Mesenchymal stem cell (in vitro differentiated cells and primary cell): ENCODE measurements around the gene KRT36.

Experiments
- DNase-seq: peaks from one replicate; pipeline ENCODE4 v3.0.0-alpha.2; 2013
- H2AFZ ChIP-seq: one replicate; pipeline ENCODE4 v1.6.1; 2013; ENCODE audit warnings: low read depth, mild to moderate bottlenecking, control low read depth, inconsistent platforms, low read length, moderate library complexity
- H2AK5ac ChIP-seq: 2 replicates; pipeline ENCODE4 v1.6.1; 2013; ENCODE audit warnings: low read length, moderate library complexity, mild to moderate bottlenecking, inconsistent platforms; ENCODE audit not compliant: severe bottlenecking
- H2BK120ac ChIP-seq: one replicate; pipeline ENCODE4 v1.6.1; 2013; ENCODE audit warnings: low read depth, mild to moderate bottlenecking, inconsistent platforms, low read length, moderate library complexity
- H2BK12ac ChIP-seq, 2 experiments: one replicate each; pipeline ENCODE4 v1.6.1; 2013; ENCODE audit warnings: inconsistent platforms in 2 of 2, low read length in 2 of 2, mild to moderate bottlenecking in 2 of 2, moderate library complexity in 2 of 2, control low read depth in 1 of 2
- H2BK15ac ChIP-seq: one replicate; pipeline ENCODE4 v1.6.1; 2013; ENCODE audit warnings: mild to moderate bottlenecking, low read depth, inconsistent platforms; ENCODE audit not compliant: poor library complexity, severe bottlenecking
- H2BK5ac ChIP-seq: 2 replicates; pipeline ENCODE4 v1.6.1; 2013; ENCODE audit warnings: low read depth, mild to moderate bottlenecking, low read length, control low read depth, inconsistent platforms; ENCODE audit not compliant: poor library complexity, severe bottlenecking
- H3K14ac ChIP-seq, 2 experiments: one replicate each; pipeline ENCODE4 v1.6.1; 2013; ENCODE audit warnings: inconsistent platforms in 2 of 2, low read length in 2 of 2, control low read depth in 1 of 2, mild to moderate bottlenecking in 1 of 2, moderate library complexity in 1 of 2
- H3K18ac ChIP-seq, 2 experiments: one replicate each; pipeline ENCODE4 v1.6.1; 2013; ENCODE audit warnings: inconsistent platforms in 2 of 2, low read length in 2 of 2, control low read depth in 1 of 2, low read depth in 1 of 2, mild to moderate bottlenecking in 1 of 2
- H3K23ac ChIP-seq, 2 experiments: one replicate each; pipeline ENCODE4 v1.6.1; 2013; ENCODE audit warnings: inconsistent platforms in 2 of 2, low read length in 2 of 2, mild to moderate bottlenecking in 2 of 2, moderate library complexity in 2 of 2, control low read depth in 1 of 2
- H3K27ac ChIP-seq: 2 replicates; pipeline ENCODE4 v1.5.1; 2013; ENCODE audit warnings: mild to moderate bottlenecking, moderate library complexity, low read length, control low read depth, inconsistent platforms; ENCODE audit not compliant: poor library complexity, severe bottlenecking
- H3K27me3 ChIP-seq, 2 experiments: 2 replicates each; pipeline versions ENCODE4 v1.6.1 to v1.7.0; 2013; ENCODE audit warnings: low read length in 2 of 2, mild to moderate bottlenecking in 2 of 2, moderate library complexity in 2 of 2, control low read depth in 1 of 2, inconsistent platforms in 1 of 2; ENCODE audit not compliant: control insufficient read depth in 1 of 2, insufficient read depth in 1 of 2
- H3K36me3 ChIP-seq, 2 experiments: 2 replicates each; pipeline versions ENCODE4 v1.6.1 to v1.7.0; 2013; ENCODE audit warnings: low read length in 2 of 2, control low read depth in 1 of 2, inconsistent platforms in 1 of 2, low read depth in 1 of 2, mild to moderate bottlenecking in 1 of 2; ENCODE audit not compliant: insufficient read depth in 2 of 2, control insufficient read depth in 1 of 2
- H3K4ac ChIP-seq, 2 experiments: one replicate each; pipeline ENCODE4 v1.6.1; 2013; ENCODE audit warnings: inconsistent platforms in 2 of 2, low read length in 2 of 2, mild to moderate bottlenecking in 2 of 2, moderate library complexity in 2 of 2, control low read depth in 1 of 2, low read depth in 1 of 2
- H3K4me1 ChIP-seq: 2 replicates; pipeline ENCODE4 v1.6.1; 2013; ENCODE audit warnings: low read depth, low read length, control low read depth; ENCODE audit not compliant: control insufficient read depth, insufficient read depth
- H3K4me2 ChIP-seq: 2 replicates; pipeline ENCODE4 v1.6.1; 2013; ENCODE audit warnings: low read length, mild to moderate bottlenecking, inconsistent platforms; ENCODE audit not compliant: poor library complexity, severe bottlenecking
- H3K4me3 ChIP-seq, 2 experiments: 2 replicates each; pipeline versions ENCODE4 v1.5.1 to v1.7.0; 2013; ENCODE audit warnings: low read length in 2 of 2, mild to moderate bottlenecking in 2 of 2, control low read depth in 1 of 2, low read depth in 1 of 2; ENCODE audit not compliant: insufficient read depth in 1 of 2
- H3K79me1 ChIP-seq: replicated peaks from 2 replicates; pipeline ENCODE4 v1.6.1; 2013; ENCODE audit warnings: mild to moderate bottlenecking, control low read depth, low read length, inconsistent platforms; ENCODE audit not compliant: poor library complexity, severe bottlenecking
- H3K9ac ChIP-seq: 2 replicates; pipeline ENCODE4 v1.7.0; 2013; ENCODE audit warnings: mild to moderate bottlenecking, low read length, moderate library complexity
- H3K9me3 ChIP-seq: 2 replicates; pipeline ENCODE4 v1.7.0; 2013; ENCODE audit warnings: mild to moderate bottlenecking, low read length; ENCODE audit not compliant: control insufficient read depth
- H4K8ac ChIP-seq: one replicate; pipeline ENCODE4 v1.6.1; 2013; ENCODE audit warnings: inconsistent platforms, mild to moderate bottlenecking, low read length, moderate library complexity
- H4K91ac ChIP-seq: one replicate; pipeline ENCODE4 v1.6.1; 2013; ENCODE audit warnings: mild to moderate bottlenecking, low read length, inconsistent platforms
- WGBS: methylation state at CpG from one replicate; pipeline ENCODE4 v1.1.7; 2013; ENCODE audit warnings: mixed read lengths; 5-methylcytosine and 5-hydroxymethylcytosine counted together

The KRT36 gene

GRCh38 chr17:41537614-41537954 lies 47.9 kb upstream of the KRT36 start:
- H3K36me3 ChIP-seq, result no peaks in the 10 kb centered on the region
- peak overlapping the region; percentile 10 for H2AFZ ChIP-seq
- no peak overlapping the region for H2BK5ac ChIP-seq
- peaks cover 33% of the 10 kb centered on the region for H3K4me1 ChIP-seq
- peak overlapping the region; percentile 25 to 64 for H3K18ac ChIP-seq
- H3K9me3 ChIP-seq, result no peaks in the 10 kb centered on the region
- DNase-seq, result no peak
- H3K9ac ChIP-seq, result no peak overlapping the region
- no peak overlapping the region for H3K14ac ChIP-seq
- no peak overlapping the region for H3K4me2 ChIP-seq
- H4K8ac ChIP-seq, result peak overlapping the region; percentile 27
- no peaks in the 10 kb centered on the region for H3K79me1 ChIP-seq
- peak overlapping the region; percentile 17 for H2AK5ac ChIP-seq
- peak overlapping the region; percentile 61 for H2BK15ac ChIP-seq
- peak overlapping the region; percentile 6 for H2BK120ac ChIP-seq
- no peak overlapping the region for H3K27ac ChIP-seq
- peak overlapping the region; percentile 47 to 67 for H3K4ac ChIP-seq
- H2BK12ac ChIP-seq, result peak overlapping the region; percentile 29 to 75
- no peak overlapping the region for H3K4me3 ChIP-seq
- peak overlapping the region; percentile 47 for H4K91ac ChIP-seq
- peaks cover 0 to 31% of the 10 kb centered on the region in 2 experiments for H3K27me3 ChIP-seq
- WGBS, result 87% methylated on average over 7 of the region's 7 CpGs
- H3K23ac ChIP-seq, result no peak overlapping the region

GRCh38 chr17:41536741-41537613 lies 47.3 kb upstream of the KRT36 start:
- Histone ChIP-seq H3K4me3 (no peak overlapping the region), H2BK5ac (no peak overlapping the region), H3K23ac (no peak overlapping the region), H2BK120ac (peak overlapping the region; percentile 6), H3K4me1 (peaks cover 33% of the 10 kb centered on the region), H3K4me2 (no peak overlapping the region), H3K9ac (no peak overlapping the region), H3K14ac (peak overlapping the region in 1 of 2 experiments; percentile 63), H3K18ac (peak overlapping the region in 1 of 2 experiments; percentile 67), H3K79me1 (no peaks in the 10 kb centered on the region), H3K4ac (peak overlapping the region in 1 of 2 experiments; percentile 67), H3K9me3 (no peaks in the 10 kb centered on the region), H4K91ac (peak overlapping the region; percentile 9), H4K8ac (peak overlapping the region; percentile 28), H3K36me3 (no peaks in the 10 kb centered on the region), H2AK5ac (peak overlapping the region; percentile 74), H2BK12ac (peak overlapping the region; percentile 49 to 91), H2BK15ac (peak overlapping the region; percentile 96), H3K27me3 (peaks cover 0 to 31% of the 10 kb centered on the region in 2 experiments), H3K27ac (no peak overlapping the region), H2AFZ (no peak overlapping the region)
- 96% methylated on average over 7 of the region's 7 CpGs for WGBS
- no peak for DNase-seq

DNA sequence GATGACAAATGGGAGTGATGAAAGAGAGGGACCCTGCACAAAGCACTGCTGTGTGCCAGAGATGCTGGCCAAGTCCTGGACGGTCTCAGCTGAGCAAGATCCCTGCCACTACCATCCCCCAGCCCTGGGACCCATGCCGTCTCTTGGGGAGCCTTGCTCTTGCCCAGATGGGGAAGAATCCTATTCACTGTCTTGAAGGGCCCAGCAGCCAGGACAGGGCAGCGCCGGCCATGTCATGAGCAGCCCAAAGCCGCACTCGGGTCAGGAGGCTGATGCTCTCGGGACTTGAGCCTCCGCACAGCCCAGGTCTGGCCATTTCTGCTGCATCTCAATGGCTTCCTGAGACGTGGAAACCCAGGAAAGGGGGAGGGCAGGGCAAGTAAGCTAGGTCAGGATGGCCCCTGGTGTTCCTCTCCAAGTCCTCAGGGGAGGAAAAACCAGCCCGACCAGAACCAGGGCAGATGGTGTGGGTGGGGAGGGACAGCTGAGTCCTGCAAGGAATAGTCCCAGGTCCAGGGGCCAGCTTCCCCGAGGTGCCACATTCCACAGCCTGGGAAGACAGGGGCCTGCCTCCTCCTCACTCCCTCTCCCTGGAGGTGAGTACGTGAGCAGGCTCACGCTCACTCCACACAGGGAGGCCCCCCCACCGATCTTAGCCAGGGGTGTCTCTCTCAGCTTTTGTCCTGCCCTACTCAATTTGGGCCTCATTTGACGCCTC lies 46.2 kb upstream of the KRT36 start:
- DNase-seq, result no peak
- 71% methylated on average over 14 of the region's 15 CpGs for whole genome bisulfite sequencing

More for the DNA sequence above, 46.2 kb upstream of the KRT36 start:
- no peak overlapping the region for H3K4me3 ChIP-seq
- no peak overlapping the region for H2BK120ac ChIP-seq
- peak overlapping the region; percentile 75 for H4K8ac ChIP-seq
- no peaks in the 10 kb centered on the region for H3K36me3 ChIP-seq
- H3K9ac ChIP-seq, result no peak overlapping the region
- no peak overlapping the region for H3K23ac ChIP-seq
- H2BK12ac ChIP-seq, result peak overlapping the region in 1 of 2 experiments; percentile 91
- H3K4me1 ChIP-seq, result peaks cover 33% of the 10 kb centered on the region
- H3K18ac ChIP-seq, result peak overlapping the region; percentile 4 to 85
- no peak overlapping the region for H2AFZ ChIP-seq
- H3K27ac ChIP-seq, result no peak overlapping the region
- no peak overlapping the region for H2BK5ac ChIP-seq
- H3K27me3 ChIP-seq, result peaks cover 0 to 31% of the 10 kb centered on the region in 2 experiments
- peak overlapping the region; percentile 36 for H2AK5ac ChIP-seq
- peak overlapping the region; percentile 31 to 33 for H3K4ac ChIP-seq
- no peaks in the 10 kb centered on the region for H3K79me1 ChIP-seq
- H2BK15ac ChIP-seq, result no peak overlapping the region
- no peaks in the 10 kb centered on the region for H3K9me3 ChIP-seq
- H3K14ac ChIP-seq, result peak overlapping the region in 1 of 2 experiments; percentile 11
- peak overlapping the region; percentile 3 for H4K91ac ChIP-seq
- H3K4me2 ChIP-seq, result no peak overlapping the region
